Left kidney (tissue), 2 donors: ENCODE data around the gene B9D1. TPM values are rescaled to one million over a fixed set of nuclear protein-coding genes. Genes with fewer than 3 reads are reported as not detected.

Experiments used
- DNase-seq: peaks from one replicate; pipeline ENCODE4 v3.0.0-alpha.2; 2013
- polyA plus RNA-seq: library from polyadenylated mRNA; unstranded; fragments of 120-200 nt; gene quantifications from one replicate; pipeline ENCODE4 v1.2.1, GENCODE V29; 2013; ENCODE audit not compliant: insufficient read length

B9D1 gene
- polyA plus RNA-seq, 1 donor = 39.4 TPM

GRCh38 chr17:19338031-19338990 lies 24.2 kb downstream of the B9D1 start:
- DNase-seq = no peak

GRCh38 chr17:19337712-19338023 lies 24.9 kb downstream of the B9D1 start:
- no peak for DNase-seq

- no peak for DNase-seq
Measured at GRCh38 chr17:19336938-19337711, 25.4 kb downstream of the B9D1 start.

- no peak for DNase-seq
Measured at GRCh38 chr17:19335951-19336631, 26.4 kb downstream of the B9D1 start.

GRCh38 chr17:19334331-19334730 lies 28.2 kb downstream of the B9D1 start:
- DNase-seq = no peak

- no peak for DNase-seq
Measured at GRCh38 chr17:19333736-19334290, 28.7 kb downstream of the B9D1 start.

- no peak for DNase-seq
Measured at GRCh38 chr17:19333132-19333440, 29.4 kb downstream of the B9D1 start.

- no peak for DNase-seq
Measured at GRCh38 chr17:19332371-19333131, 30.0 kb downstream of the B9D1 start.

- DNase-seq = no peak
Measured at GRCh38 chr17:19331543-19332245, 30.8 kb downstream of the B9D1 start.

GRCh38 chr17:19331134-19331533 lies 31.4 kb downstream of the B9D1 start:
- DNase-seq = no peak

GRCh38 chr17:19330271-19330670 lies 32.3 kb downstream of the B9D1 start:
- DNase-seq = no peak

GRCh38 chr17:19329839-19330238 lies 32.7 kb downstream of the B9D1 start:
- no peak for DNase-seq

GRCh38 chr17:19329136-19329535 lies 33.4 kb downstream of the B9D1 start:
- DNase-seq = no peak

- no peak for DNase-seq
Measured at GRCh38 chr17:19328441-19329061, 34.0 kb downstream of the B9D1 start.

- DNase-seq = no peak
Measured at GRCh38 chr17:19327031-19327783, 35.3 kb downstream of the B9D1 start.

- DNase-seq = no peak
Measured at GRCh38 chr17:19325542-19325941, 37.0 kb downstream of the B9D1 start.

- no peak for DNase-seq
Measured at GRCh38 chr17:19322861-19323260, 39.7 kb downstream of the B9D1 start.

GRCh38 chr17:19322129-19322505 lies 40.4 kb downstream of the B9D1 start:
- DNase-seq = no peak

- DNase-seq = no peak
Measured at GRCh38 chr17:19321481-19322128, 40.9 kb downstream of the B9D1 start.
